NCI-H1105 treated with DMSO at 0.1 percent for 48 hours (cell line): Measurements from ENCODE around the gene ZBED4.

Experiments
- DNase-seq: peaks from one replicate; lab custom pipeline; 2025; lab: John Stamatoyannopoulos, UW

The ZBED4 gene

GRCh38 chr22:49878206-49878605 lies 24.6 kb downstream of the ZBED4 start:
- no peak for DNase-seq

- DNase-seq = no peak
Observed at GRCh38 chr22:49879871-49880270, 26.2 kb downstream of the ZBED4 start.

GRCh38 chr22:49880281-49880680 lies 26.6 kb downstream of the ZBED4 start:
- DNase-seq = no peak

- DNase-seq = no peak
Observed at GRCh38 chr22:49881856-49882255, 28.2 kb downstream of the ZBED4 start.

- DNase-seq = no peak
Observed at GRCh38 chr22:49882519-49883293, 29.1 kb downstream of the ZBED4 start.

GRCh38 chr22:49883294-49883640 lies 29.6 kb downstream of the ZBED4 start:
- DNase-seq = no peak

- DNase-seq = no peak
Observed at GRCh38 chr22:49884075-49884474, 30.4 kb downstream of the ZBED4 start.

- DNase-seq = no peak
Observed at GRCh38 chr22:49884503-49885260, 31.0 kb downstream of the ZBED4 start.

GRCh38 chr22:49885281-49885680 lies 31.6 kb downstream of the ZBED4 start:
- DNase-seq = no peak

GRCh38 chr22:49885881-49886280 lies 32.2 kb downstream of the ZBED4 start:
- DNase-seq = no peak

GRCh38 chr22:49886346-49887063 lies 32.9 kb downstream of the ZBED4 start:
- DNase-seq = no peak

- DNase-seq = no peak
Observed at GRCh38 chr22:49887064-49887451, 33.4 kb downstream of the ZBED4 start.

- DNase-seq = no peak
Observed at GRCh38 chr22:49887702-49888101, 34.1 kb downstream of the ZBED4 start.

GRCh38 chr22:49889071-49889470 lies 35.4 kb downstream of the ZBED4 start:
- DNase-seq = no peak

- no peak for DNase-seq
Observed at GRCh38 chr22:49892226-49892899, 38.7 kb downstream of the ZBED4 start.

- DNase-seq = no peak
Observed at GRCh38 chr22:49893025-49893424, 39.4 kb downstream of the ZBED4 start.

- no peak for DNase-seq
Observed at GRCh38 chr22:49894322-49895054, 40.8 kb downstream of the ZBED4 start.

- DNase-seq = no peak
Observed at GRCh38 chr22:49896201-49896600, 42.6 kb downstream of the ZBED4 start.

GRCh38 chr22:49897015-49897684 lies 43.5 kb downstream of the ZBED4 start:
- DNase-seq = no peak

- DNase-seq = no peak
Observed at GRCh38 chr22:49899530-49899929, 45.9 kb downstream of the ZBED4 start.
